Measurements from ENCODE around the gene TBP. TPM values are rescaled to one million over a fixed set of nuclear protein-coding genes. Genes with fewer than 3 reads are reported as not detected.

The TBP gene
- total RNA-seq, 1 donor from 2014 or later, result 19.3 TPM

- H3K4me1 ChIP-seq (ENCODE audit: insufficient read depth, low read length), result no peaks in the 10 kb centered on the region
- no peaks in the 10 kb centered on the region for H3K79me2 ChIP-seq (ENCODE audit: insufficient read depth, low read length)
- H3K27me3 Mint-ChIP-seq (ENCODE audit: low read depth, unreplicated experiment), result no peaks in the 10 kb centered on the region
- H3K27me3 ChIP-seq (ENCODE audit: insufficient read depth, low read length), result no peaks in the 10 kb centered on the region
- no peak overlapping the region for H3K27ac ChIP-seq (ENCODE audit: low read depth, low read length)
- H3K9me3 ChIP-seq (ENCODE audit: insufficient read depth, low read depth, low read length), result no peaks in the 10 kb centered on the region
- no peak overlapping the region for H3K9ac ChIP-seq (ENCODE audit: low read length)
- H3K36me3 ChIP-seq (ENCODE audit: insufficient read depth, low read length), result peaks cover 14% of the 10 kb centered on the region
- peak overlapping the region; percentile 20 for H3K4me3 Mint-ChIP-seq (ENCODE audit: unreplicated experiment)
- H4K20me1 ChIP-seq (ENCODE audit: insufficient read depth, low read length), result peaks cover 5% of the 10 kb centered on the region
- H3K9me3 Mint-ChIP-seq (ENCODE audit: unreplicated experiment), result no peaks in the 10 kb centered on the region
- FAIRE-seq (no peak), DNase-seq (ENCODE audit: low read depth) (peak; percentile 50)
- no peak overlapping the region for H3K4me2 ChIP-seq (ENCODE audit: low read length)
- peaks cover 5% of the 10 kb centered on the region for H3K36me3 Mint-ChIP-seq (ENCODE audit: low read depth, unreplicated experiment)
- H3K4me1 Mint-ChIP-seq (ENCODE audit: low read depth, unreplicated experiment), result peaks cover 9% of the 10 kb centered on the region
- peak overlapping the region; percentile 55 for H3K27ac Mint-ChIP-seq (ENCODE audit: unreplicated experiment)
- no peak overlapping the region for H2AFZ ChIP-seq (ENCODE audit: low read depth, low read length)
- TF ChIP-seq CTCF (IDR thresholded peaks at IDR 0.05; ENCODE audit: insufficient read depth, low read depth, low read length) (peak; percentile 94), EZH2 (IDR thresholded peaks at IDR 0.05; ENCODE audit: insufficient read depth, low read length) (no peak)
- no peak overlapping the region for H3K4me3 ChIP-seq (ENCODE audit: insufficient read depth, low read depth, low read length)
These were observed 24.2 kb upstream of the TBP start for GRCh38 chr6:170529839-170530469.

GRCh38 chr6:170532867-170533488, 21.2 kb upstream of the TBP start:
- TF ChIP-seq CTCF (IDR thresholded peaks at IDR 0.05; ENCODE audit: insufficient read depth, low read depth, low read length) (no peak), EZH2 (IDR thresholded peaks at IDR 0.05; ENCODE audit: insufficient read depth, low read length) (no peak)
- Mint-ChIP-seq H3K27me3 (ENCODE audit: low read depth, unreplicated experiment) (no peaks in the 10 kb centered on the region), H3K4me3 (ENCODE audit: unreplicated experiment) (no peak overlapping the region), H3K9me3 (ENCODE audit: unreplicated experiment) (no peaks in the 10 kb centered on the region), H3K36me3 (ENCODE audit: low read depth, unreplicated experiment) (peaks cover 9% of the 10 kb centered on the region), H3K4me1 (ENCODE audit: low read depth, unreplicated experiment) (peaks cover 9% of the 10 kb centered on the region), H3K27ac (ENCODE audit: unreplicated experiment) (no peak overlapping the region)
- DNase-seq (ENCODE audit: low read depth) (peak; percentile 6), FAIRE-seq (no peak)
- no peak overlapping the region for H3K4me3 ChIP-seq (ENCODE audit: insufficient read depth, low read depth, low read length)
- H3K79me2 ChIP-seq (ENCODE audit: insufficient read depth, low read length), result peaks cover 10% of the 10 kb centered on the region
- H3K27ac ChIP-seq (ENCODE audit: low read depth, low read length), result no peak overlapping the region
- no peaks in the 10 kb centered on the region for H3K9me3 ChIP-seq (ENCODE audit: insufficient read depth, low read depth, low read length)
- H3K36me3 ChIP-seq (ENCODE audit: insufficient read depth, low read length), result peaks cover 42% of the 10 kb centered on the region
- peaks cover 29% of the 10 kb centered on the region for H4K20me1 ChIP-seq (ENCODE audit: insufficient read depth, low read length)
- no peak overlapping the region for H3K9ac ChIP-seq (ENCODE audit: low read length)
- H3K4me2 ChIP-seq (ENCODE audit: low read length), result no peak overlapping the region
- no peaks in the 10 kb centered on the region for H3K4me1 ChIP-seq (ENCODE audit: insufficient read depth, low read length)
- no peaks in the 10 kb centered on the region for H3K27me3 ChIP-seq (ENCODE audit: insufficient read depth, low read length)
- no peak overlapping the region for H2AFZ ChIP-seq (ENCODE audit: low read depth, low read length)

GRCh38 chr6:170533792-170534191, 20.4 kb upstream of the TBP start:
- H3K27me3 Mint-ChIP-seq (ENCODE audit: low read depth, unreplicated experiment), result no peaks in the 10 kb centered on the region
- FAIRE-seq (no peak), DNase-seq (ENCODE audit: low read depth) (no peak)
- Histone ChIP-seq H2AFZ (ENCODE audit: low read depth, low read length) (no peak overlapping the region), H4K20me1 (ENCODE audit: insufficient read depth, low read length) (peaks cover 37% of the 10 kb centered on the region), H3K4me3 (ENCODE audit: insufficient read depth, low read depth, low read length) (no peak overlapping the region), H3K79me2 (ENCODE audit: insufficient read depth, low read length) (peaks cover 14% of the 10 kb centered on the region), H3K36me3 (ENCODE audit: insufficient read depth, low read length) (peaks cover 45% of the 10 kb centered on the region), H3K27me3 (ENCODE audit: insufficient read depth, low read length) (no peaks in the 10 kb centered on the region), H3K27ac (ENCODE audit: low read depth, low read length) (no peak overlapping the region), H3K9me3 (ENCODE audit: insufficient read depth, low read depth, low read length) (no peaks in the 10 kb centered on the region), H3K9ac (ENCODE audit: low read length) (no peak overlapping the region), H3K4me2 (ENCODE audit: low read length) (no peak overlapping the region), H3K4me1 (ENCODE audit: insufficient read depth, low read length) (no peaks in the 10 kb centered on the region)
- H3K36me3 Mint-ChIP-seq (ENCODE audit: low read depth, unreplicated experiment), result peaks cover 9% of the 10 kb centered on the region
- H3K4me3 Mint-ChIP-seq (ENCODE audit: unreplicated experiment), result no peak overlapping the region
- no peak for TF ChIP-seq EZH2 (IDR thresholded peaks at IDR 0.05; ENCODE audit: insufficient read depth, low read length)
- no peak for TF ChIP-seq CTCF (IDR thresholded peaks at IDR 0.05; ENCODE audit: insufficient read depth, low read depth, low read length)
- H3K27ac Mint-ChIP-seq (ENCODE audit: unreplicated experiment), result no peak overlapping the region
- H3K4me1 Mint-ChIP-seq (ENCODE audit: low read depth, unreplicated experiment), result peaks cover 9% of the 10 kb centered on the region
- no peaks in the 10 kb centered on the region for H3K9me3 Mint-ChIP-seq (ENCODE audit: unreplicated experiment)

Measured in astrocyte (in vitro differentiated cells and primary cell).